ENCODE data around the gene SMIM13.

Gene SMIM13

GRCh38 chr6:11161031-11161956 lies 67.7 kb downstream of the SMIM13 start:
- DNase-seq = no peak

DNA sequence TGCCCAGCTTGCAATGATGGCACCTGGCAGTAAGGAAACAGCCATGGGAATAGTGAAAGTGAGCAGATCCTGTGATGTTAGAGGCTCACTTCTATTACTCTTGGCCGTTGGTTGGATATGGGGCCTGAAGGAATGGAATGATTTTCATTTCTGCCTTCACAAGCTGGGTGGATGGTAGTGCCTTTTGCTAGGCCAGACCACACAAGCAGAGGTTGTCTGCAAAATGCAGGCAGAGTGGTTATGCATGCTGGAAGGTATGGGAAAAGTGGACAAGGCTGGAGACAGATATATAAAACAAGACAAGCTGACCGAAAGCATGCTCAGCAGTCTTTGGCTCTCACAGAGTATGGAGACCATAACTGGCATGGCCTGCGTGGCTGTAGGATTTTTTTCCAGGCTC lies 68.6 kb downstream of the SMIM13 start:
- no peak for DNase-seq

DNA sequence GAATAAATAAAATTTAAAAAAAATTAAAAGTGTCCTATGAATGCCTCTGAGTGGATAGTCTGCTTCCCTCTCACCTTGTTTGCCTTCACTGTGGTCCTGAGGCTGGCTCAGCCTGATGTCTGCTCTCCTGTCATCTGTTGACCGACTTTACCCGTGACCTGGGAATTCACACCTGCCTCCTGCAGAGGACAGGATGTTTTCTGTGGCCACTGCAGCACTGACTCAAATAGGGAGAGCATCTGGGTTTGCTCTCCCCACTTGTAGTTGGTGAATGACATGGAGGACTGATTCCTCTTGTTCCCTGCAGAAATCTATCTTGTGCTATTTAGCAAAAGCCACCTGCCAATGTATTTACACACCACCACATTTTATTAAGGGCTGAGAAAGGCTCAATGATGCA lies 70.3 kb downstream of the SMIM13 start:
- no peak for DNase-seq

- DNase-seq = no peak
Observed at GRCh38 chr6:11164717-11165646, 71.3 kb downstream of the SMIM13 start.

DNA sequence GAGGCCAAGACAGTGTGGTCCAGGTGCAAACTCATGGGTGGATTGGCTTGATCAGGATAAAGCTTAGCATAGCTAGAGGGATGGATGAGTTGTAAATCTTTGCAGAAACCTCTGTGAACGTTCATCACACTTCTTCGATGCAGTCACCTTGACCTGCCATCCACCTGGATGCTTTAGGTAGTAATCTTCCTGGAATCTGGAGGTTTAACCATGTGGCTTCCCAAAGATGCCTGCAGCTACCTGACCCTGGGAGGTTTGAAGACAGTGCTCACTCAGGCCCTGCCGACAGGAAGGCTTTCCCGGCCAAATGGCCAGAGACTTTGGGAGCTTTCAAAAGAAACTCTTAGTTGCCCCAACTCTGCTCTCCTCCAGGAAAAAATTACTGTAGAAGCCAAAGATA lies 73.3 kb downstream of the SMIM13 start:
- no peak for DNase-seq

DNA sequence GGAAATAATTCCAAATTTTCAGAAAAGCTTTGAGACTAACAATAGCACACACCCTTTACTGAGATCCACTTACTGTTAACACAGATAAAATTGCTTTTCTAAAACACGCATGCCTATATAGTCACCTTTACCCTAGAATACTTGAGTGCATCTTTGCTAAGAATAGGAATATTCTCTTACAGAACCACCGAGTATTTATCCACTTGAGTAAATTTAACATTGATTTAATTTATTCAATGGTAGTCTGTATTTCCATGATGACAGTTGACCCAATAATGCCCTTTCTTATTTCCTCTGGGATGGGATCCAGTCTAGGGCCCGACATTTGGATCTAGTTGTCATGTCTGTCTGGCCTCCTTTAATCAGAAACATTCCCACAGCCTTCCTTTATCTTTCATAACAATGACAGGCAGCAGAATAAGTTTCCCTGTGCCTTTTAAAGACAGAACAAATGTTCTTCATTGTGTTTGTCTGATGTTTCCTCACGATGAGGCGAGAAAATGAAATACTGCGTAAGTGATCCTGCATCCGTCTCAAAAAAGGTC lies 74.5 kb downstream of the SMIM13 start:
- DNase-seq = no peak

GRCh38 chr6:11171952-11172351 lies 78.3 kb downstream of the SMIM13 start:
- DNase-seq = no peak

DNA sequence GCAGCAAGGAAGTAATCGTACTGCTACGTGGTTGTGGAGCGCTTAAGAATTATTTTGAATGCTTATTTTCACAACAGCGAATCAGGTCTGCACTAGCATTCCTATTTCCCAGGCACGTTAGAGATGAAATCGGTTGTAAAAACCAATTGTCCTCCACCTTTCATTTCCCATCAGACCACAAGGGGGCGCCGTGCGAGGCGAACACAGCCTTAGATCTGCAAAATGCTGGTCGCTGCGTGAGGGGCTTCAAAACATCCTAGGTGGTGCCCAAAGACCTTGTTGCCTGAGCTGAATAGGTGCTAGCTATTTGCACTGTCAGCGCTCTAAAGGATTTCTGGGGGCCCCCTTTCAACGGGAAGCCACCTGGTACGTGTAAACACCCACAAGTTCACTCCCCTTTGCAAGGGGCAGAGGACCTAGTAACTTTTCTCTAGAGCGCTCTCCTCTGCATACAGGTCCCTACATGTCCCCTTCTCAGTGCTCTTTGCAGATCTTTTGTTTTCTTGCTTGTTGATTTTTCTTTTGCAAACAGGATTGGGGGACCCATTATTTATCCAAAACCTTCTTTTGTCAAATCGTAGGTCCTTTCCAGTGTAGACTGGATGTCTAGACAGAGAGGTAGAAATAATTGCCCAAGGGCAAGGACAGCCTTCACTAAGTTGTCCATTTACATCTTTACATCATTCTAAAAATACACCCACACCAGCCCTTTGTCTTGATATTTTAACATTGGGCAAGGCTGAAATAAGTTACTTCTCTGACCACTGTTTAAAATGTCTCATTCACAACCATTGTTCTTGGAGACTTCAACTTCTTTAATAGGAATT lies 79.1 kb downstream of the SMIM13 start:
- DNase-seq = peak; percentile 77

DNA sequence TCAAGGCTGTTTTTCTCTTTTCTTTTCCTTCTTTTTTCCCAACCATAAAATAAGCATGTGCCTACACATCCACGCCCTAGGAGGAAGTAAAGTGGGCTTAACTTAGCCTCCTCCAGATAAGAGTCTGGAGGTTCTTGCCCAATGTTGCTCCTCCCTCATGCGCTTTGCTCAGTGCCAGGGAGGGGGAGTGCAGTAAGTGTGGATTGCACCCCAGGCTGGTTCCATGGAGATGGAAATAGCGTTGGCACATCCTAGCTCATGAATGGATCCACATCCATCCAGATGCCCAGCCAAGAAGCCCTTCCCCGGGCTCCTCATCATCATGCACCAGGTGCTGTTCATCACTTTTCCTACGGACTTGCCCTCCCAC lies 80.6 kb downstream of the SMIM13 start:
- no peak for DNase-seq

DNA sequence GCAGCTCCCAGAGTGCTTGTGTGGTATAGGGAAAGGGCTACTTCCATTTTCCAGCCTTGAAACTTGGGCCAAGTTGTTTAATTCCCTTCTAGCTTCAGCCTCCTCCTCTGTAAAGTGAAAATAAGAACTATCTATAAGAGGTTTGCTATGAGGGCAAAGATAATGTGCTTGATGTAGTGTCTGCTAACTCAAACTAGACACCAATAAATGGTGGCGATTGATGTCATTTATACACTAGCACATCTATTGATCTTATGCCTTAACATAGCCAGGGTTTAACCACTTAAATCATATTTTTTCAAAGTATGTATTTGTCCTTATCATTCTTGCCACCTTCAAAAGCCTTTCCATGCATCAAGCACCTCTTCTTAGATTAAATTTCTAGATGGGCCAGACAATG lies 83.6 kb downstream of the SMIM13 start:
- no peak for DNase-seq

DNA sequence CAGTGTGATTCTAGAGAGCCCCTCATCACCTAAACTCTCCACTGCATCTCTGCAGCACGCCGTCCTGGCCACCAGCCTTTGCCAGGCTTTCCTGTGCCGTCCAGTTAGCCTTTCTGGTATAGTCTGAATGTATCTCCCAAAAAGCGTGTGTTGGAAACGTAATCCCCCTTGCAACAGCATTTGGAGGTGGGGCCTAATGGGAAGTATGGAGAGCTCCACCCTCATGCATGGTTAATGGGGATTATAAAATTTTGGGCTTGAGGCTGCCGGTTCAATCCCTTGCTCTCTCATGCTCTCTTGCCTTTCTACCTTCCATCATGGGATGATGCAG lies 85.4 kb downstream of the SMIM13 start:
- no peak for DNase-seq

- no peak for DNase-seq
Observed at GRCh38 chr6:11179419-11180202, 86.0 kb downstream of the SMIM13 start.

- no peak for DNase-seq
Observed at GRCh38 chr6:11181478-11182136, 88.0 kb downstream of the SMIM13 start.

DNA sequence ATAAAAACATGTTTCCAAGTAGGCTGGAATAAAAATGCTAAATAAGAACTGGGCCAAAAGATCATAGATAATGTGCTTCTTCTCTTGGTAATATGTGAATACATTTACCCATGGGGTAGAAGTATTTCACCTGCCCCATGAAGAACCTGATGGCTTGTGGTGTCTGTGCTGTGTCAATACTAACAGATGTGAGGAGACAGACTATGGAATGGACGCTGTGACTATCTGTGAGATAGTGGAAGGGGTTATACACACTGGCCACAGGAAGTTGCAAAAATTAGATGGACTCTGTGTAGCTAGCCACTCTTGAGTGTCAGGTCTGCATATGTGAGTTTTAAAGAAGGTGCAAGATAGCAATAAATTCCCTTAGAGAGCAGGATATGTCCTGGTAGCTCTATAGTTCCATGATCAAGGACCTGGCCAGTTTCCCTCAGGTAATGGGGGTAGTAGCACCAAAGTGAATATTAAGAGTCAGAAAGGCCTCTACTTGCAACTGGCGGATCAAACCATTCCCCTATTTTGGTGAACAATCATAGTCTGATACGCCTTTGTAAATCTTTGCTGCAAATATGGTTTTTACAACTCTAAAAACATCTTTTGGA lies 90.2 kb downstream of the SMIM13 start:
- DNase-seq = no peak

- DNase-seq = no peak
Observed at GRCh38 chr6:11185204-11185842, 91.7 kb downstream of the SMIM13 start.

GRCh38 chr6:11187301-11187700 lies 93.7 kb downstream of the SMIM13 start:
- DNase-seq = no peak

Measured in activated T-cell treated with anti-CD3 and anti-CD28 coated beads for 4 hours (primary cell).